WTC11 (cell line): ENCODE data around the gene PHAF1. TPM values are rescaled to one million over a fixed set of nuclear protein-coding genes. Genes with fewer than 3 reads are reported as not detected.

Source experiments
- ATAC-seq: fragments of 200-7000 bp; cut with Tn5 transposase; 2 replicates; pipeline ENCODE4 v1.10.0; 2021; ENCODE audit warnings: mild to moderate bottlenecking, moderate library complexity
- CTCF ChIA-PET: fragments of 300-600 bp; sonication (Branson Sonifier 250); formaldehyde crosslinking; loops from one replicate; lab custom pipeline; 2021; ENCODE audit warnings: antibody characterized with exemption; lab: Charles Lee
- POLR2A ChIA-PET: fragments of 350-600 bp; sonication (Branson Sonifier 250); formaldehyde crosslinking; loops from one replicate; lab custom pipeline; 2021; ENCODE audit warnings: antibody characterized with exemption; lab: Charles Lee
- DNase-seq: peaks from one replicate; pipeline ENCODE4 v3.0.0; 2021; ENCODE audit warnings: low spot score
- H3K27ac Mint-ChIP-seq: 2 replicates; pipeline ENCODE4 v1.8.0; 2021; ENCODE audit warnings: mixed read lengths
- H3K27me3 Mint-ChIP-seq: 2 replicates; pipeline ENCODE4 v1.8.0; 2021; ENCODE audit warnings: low read depth, mild to moderate bottlenecking, moderate library complexity, mixed read lengths
- H3K36me3 Mint-ChIP-seq: 2 replicates; pipeline ENCODE4 v1.8.0; 2021; ENCODE audit warnings: mixed read lengths
- H3K4me1 Mint-ChIP-seq: 2 replicates; pipeline ENCODE4 v1.8.0; 2022; ENCODE audit warnings: mixed read lengths
- H3K4me3 Mint-ChIP-seq: 2 replicates; pipeline ENCODE4 v1.8.0; 2021; ENCODE audit warnings: mild to moderate bottlenecking, moderate library complexity, mixed read lengths
- H3K9me3 Mint-ChIP-seq: 2 replicates; pipeline ENCODE4 v1.8.0; 2021; ENCODE audit warnings: mixed read lengths
- CREB1 ChIP-seq: sonication (generic); formaldehyde crosslinking; IDR thresholded peaks from 2 replicates; pipeline ENCODE4 v1.8.0; 2023; ENCODE audit warnings: mild to moderate bottlenecking, missing genetic modification reagents
- ETV6 ChIP-seq: sonication (generic); formaldehyde crosslinking; IDR thresholded peaks from 2 replicates; pipeline ENCODE4 v1.8.1; 2022; ENCODE audit warnings: mild to moderate bottlenecking, missing genetic modification reagents
- FOXK1 ChIP-seq: sonication (generic); formaldehyde crosslinking; IDR thresholded peaks from 2 replicates; pipeline ENCODE4 v1.8.0; 2022; ENCODE audit warnings: mild to moderate bottlenecking, moderate library complexity, missing genetic modification reagents
- FOXP4 ChIP-seq: sonication (generic); formaldehyde crosslinking; IDR thresholded peaks from 2 replicates; pipeline ENCODE4 v1.8.0; 2022; ENCODE audit warnings: mild to moderate bottlenecking, missing genetic modification reagents
- IRF2 ChIP-seq: sonication (generic); formaldehyde crosslinking; IDR thresholded peaks from 2 replicates; pipeline ENCODE4 v1.8.0; 2022; ENCODE audit warnings: low read depth, missing genetic modification reagents, borderline replicate concordance
- JAZF1 ChIP-seq: fragments of 250-450 bp; sonication (Bioruptor Pico); IDR thresholded peaks from 2 replicates; pipeline ENCODE4 v1.9.0; 2021; ENCODE audit warnings: moderate library complexity, mild to moderate bottlenecking, inconsistent platforms
- KAT7 ChIP-seq: sonication (generic); formaldehyde crosslinking; IDR thresholded peaks from 2 replicates; pipeline ENCODE4 v1.8.1; 2023; ENCODE audit warnings: missing genetic modification reagents, mild to moderate bottlenecking, borderline replicate concordance
- MXD4 ChIP-seq: fragments of 250-450 bp; sonication (Bioruptor Pico); IDR thresholded peaks from 2 replicates; pipeline ENCODE4 v1.8.0; 2021; ENCODE audit warnings: mild to moderate bottlenecking, moderate library complexity, borderline replicate concordance
- NFE2L1 ChIP-seq: sonication (generic); formaldehyde crosslinking; IDR thresholded peaks from 2 replicates; pipeline ENCODE4 v1.8.1; 2023; ENCODE audit warnings: missing genetic modification reagents
- OVOL2 ChIP-seq: fragments of 250-450 bp; sonication (Bioruptor Pico); IDR thresholded peaks from 2 replicates; pipeline ENCODE4 v1.9.0; 2021; ENCODE audit warnings: mild to moderate bottlenecking, borderline replicate concordance
- TEAD1 ChIP-seq: sonication (generic); formaldehyde crosslinking; IDR thresholded peaks from 2 replicates; pipeline ENCODE4 v1.8.0; 2022; ENCODE audit warnings: mild to moderate bottlenecking, missing genetic modification reagents
- ZBTB21 ChIP-seq: sonication (generic); formaldehyde crosslinking; IDR thresholded peaks from 2 replicates; pipeline ENCODE4 v1.8.1; 2023; ENCODE audit warnings: mild to moderate bottlenecking, missing genetic modification reagents, borderline replicate concordance
- ZNF138 ChIP-seq: sonication (generic); formaldehyde crosslinking; conservative IDR thresholded peaks from 2 replicates; pipeline ENCODE4 v1.8.1; 2022; ENCODE audit warnings: mild to moderate bottlenecking, moderate library complexity, missing genetic modification reagents
- ZNF396 ChIP-seq: fragments of 250-450 bp; sonication (Bioruptor Pico); IDR thresholded peaks from 2 replicates; pipeline ENCODE4 v1.8.0; 2021; ENCODE audit warnings: mild to moderate bottlenecking, moderate library complexity, borderline replicate concordance
- ZNF532 ChIP-seq: fragments of 250-450 bp; sonication (Bioruptor Pico); IDR thresholded peaks from 2 replicates; pipeline ENCODE4 v1.9.0; 2021; ENCODE audit warnings: mild to moderate bottlenecking, borderline replicate concordance
- ZSCAN18 ChIP-seq: fragments of 250-450 bp; sonication (Bioruptor Pico); IDR thresholded peaks from 2 replicates; pipeline ENCODE4 v2.1.2; 2022; ENCODE audit warnings: mild to moderate bottlenecking, moderate library complexity
- total RNA-seq: library from RNA; stranded (reverse); gene quantifications from 3 replicates; pipeline ENCODE4 v1.2.3, GENCODE V29; 2021
- TF ChIP-seq, protein P1 (sequence below): sonication (generic); formaldehyde crosslinking; IDR thresholded peaks from 2 replicates; pipeline ENCODE4 v1.8.1; 2022; ENCODE audit warnings: low read depth, missing genetic modification reagents, borderline replicate concordance
- TF ChIP-seq, protein P2 (sequence below): sonication (generic); formaldehyde crosslinking; IDR thresholded peaks from 2 replicates; pipeline ENCODE4 v1.8.1; 2023; ENCODE audit warnings: mild to moderate bottlenecking, missing genetic modification reagents, moderate library complexity

Gene PHAF1
- total RNA-seq, 1 experiment from 2014 or later: 18.8 TPM

DNA sequence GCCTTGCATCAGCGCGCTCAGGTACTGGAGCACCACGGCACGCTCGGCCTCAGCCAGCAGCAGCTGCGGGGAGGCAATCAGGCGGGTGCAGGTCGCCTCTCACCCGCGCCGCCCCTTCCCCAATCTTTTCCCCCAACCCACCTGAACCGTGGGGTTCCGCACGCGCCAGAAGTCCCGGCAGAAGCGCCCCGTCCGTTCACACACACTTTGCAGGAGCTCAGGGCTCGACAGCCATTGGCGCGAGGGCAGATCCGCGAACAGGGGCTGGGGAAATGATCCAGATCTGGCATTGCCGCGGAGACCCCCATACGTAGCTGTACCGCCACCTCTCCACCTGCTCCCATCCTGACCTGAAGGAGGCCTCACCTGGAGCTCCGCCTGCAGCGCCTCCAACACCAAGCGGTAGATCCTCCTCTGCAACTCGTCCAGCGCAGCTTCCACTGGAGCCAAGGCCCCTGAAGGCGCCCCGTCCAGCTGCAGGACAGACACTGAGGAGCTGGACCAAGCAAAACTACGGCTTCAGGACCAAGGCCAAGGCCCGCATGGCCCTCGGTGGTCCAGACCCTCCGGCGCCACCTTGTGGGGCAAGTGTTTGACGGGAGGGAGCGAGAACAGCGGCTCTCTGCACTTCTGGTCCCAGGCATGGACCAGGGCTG is 75.4 kb downstream of the PHAF1 start (continued):
- TF ChIP-seq, protein P1, sequence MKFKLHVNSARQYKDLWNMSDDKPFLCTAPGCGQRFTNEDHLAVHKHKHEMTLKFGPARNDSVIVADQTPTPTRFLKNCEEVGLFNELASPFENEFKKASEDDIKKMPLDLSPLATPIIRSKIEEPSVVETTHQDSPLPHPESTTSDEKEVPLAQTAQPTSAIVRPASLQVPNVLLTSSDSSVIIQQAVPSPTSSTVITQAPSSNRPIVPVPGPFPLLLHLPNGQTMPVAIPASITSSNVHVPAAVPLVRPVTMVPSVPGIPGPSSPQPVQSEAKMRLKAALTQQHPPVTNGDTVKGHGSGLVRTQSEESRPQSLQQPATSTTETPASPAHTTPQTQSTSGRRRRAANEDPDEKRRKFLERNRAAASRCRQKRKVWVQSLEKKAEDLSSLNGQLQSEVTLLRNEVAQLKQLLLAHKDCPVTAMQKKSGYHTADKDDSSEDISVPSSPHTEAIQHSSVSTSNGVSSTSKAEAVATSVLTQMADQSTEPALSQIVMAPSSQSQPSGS (CRISPR knock-in tag): 0 out of 2 replicates have a peak, but pooled peaks have one; percentile 28
- TF ChIP-seq FOXK1 (peak; percentile 86; the same call in 1 of the 2 replicates), ZSCAN18 (CRISPR knock-in tag) (no peak), OVOL2 (CRISPR knock-in tag) (no peak), MXD4 (CRISPR knock-in tag) (no peak), TEAD1 (peak; percentile 85), KAT7 (no peak), ZNF138 (CRISPR knock-in tag) (no peak), ZNF532 (CRISPR knock-in tag) (no peak), JAZF1 (CRISPR knock-in tag) (no peak), NFE2L1 (peak; percentile 42; the same call in 1 of the 2 replicates), IRF2 (CRISPR knock-in tag) (0 out of 2 replicates have a peak, but pooled peaks have one; percentile 57), FOXP4 (CRISPR knock-in tag) (peak; percentile 93; the same call in 1 of the 2 replicates)
- TF ChIP-seq, protein P2, sequence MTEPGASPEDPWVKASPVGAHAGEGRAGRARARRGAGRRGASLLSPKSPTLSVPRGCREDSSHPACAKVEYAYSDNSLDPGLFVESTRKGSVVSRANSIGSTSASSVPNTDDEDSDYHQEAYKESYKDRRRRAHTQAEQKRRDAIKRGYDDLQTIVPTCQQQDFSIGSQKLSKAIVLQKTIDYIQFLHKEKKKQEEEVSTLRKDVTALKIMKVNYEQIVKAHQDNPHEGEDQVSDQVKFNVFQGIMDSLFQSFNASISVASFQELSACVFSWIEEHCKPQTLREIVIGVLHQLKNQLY (CRISPR knock-in tag): 0 out of 2 replicates have a peak, but pooled peaks have one; percentile 39

GRCh38 chr16:67185651-67186134 is 76.0 kb downstream of the PHAF1 start:
- DNase-seq (no peak), ATAC-seq (no peak)
- no peaks in the 10 kb centered on the region for H3K36me3 Mint-ChIP-seq
- peaks cover 23% of the 10 kb centered on the region for H3K4me1 Mint-ChIP-seq
- H3K9me3 Mint-ChIP-seq: no peaks in the 10 kb centered on the region
- no peak overlapping the region for H3K27ac Mint-ChIP-seq
- CTCF ChIA-PET: interaction anchor here (0.6 to 4.4 kb wide), 30 partner anchors 11 to 355 kb away, joined by 3 to 88 read pairs (median 6); partner anchors contain the start of genes B3GNT9, CES3, ELMO3 and FBXL8
- peaks cover 29% of the 10 kb centered on the region for H3K27me3 Mint-ChIP-seq
- POLR2A ChIA-PET: interaction anchor here (1.2 to 2.1 kb wide), 5 partner anchors 10 to 35 kb away, joined by 3 to 8 read pairs (median 6); partner anchors contain the start of genes B3GNT9 and NOL3
- peak overlapping the region; percentile 82 for H3K4me3 Mint-ChIP-seq
- TF ChIP-seq, protein P1 (CRISPR knock-in tag): no peak
- TF ChIP-seq ETV6 (CRISPR knock-in tag): 0 out of 2 replicates have a peak, but pooled peaks have one; percentile 25
- TF ChIP-seq ZNF396 (CRISPR knock-in tag): no peak
- no peak for TF ChIP-seq ZBTB21 (CRISPR knock-in tag)
- TF ChIP-seq CREB1 (CRISPR knock-in tag): 0 out of 2 replicates have a peak, but pooled peaks have one; percentile 4
